Activated effector memory CD4-positive, alpha-beta T cell treated with anti-CD3 and anti-CD28 coated beads, Interleukin-2, amount 50 U/mL, for 16 hours (primary cell): ENCODE results near the gene DOP1A.
"Not testable (repeated sequence)": the region's sequence is repeated elsewhere in the genome, so short reads cannot be mapped to it uniquely, and the experiment has no call there.

Experiments used
- DNase-seq: peaks from one replicate; pipeline ENCODE4 v3.0.0-alpha.2; 2020

The DOP1A gene

DNA sequence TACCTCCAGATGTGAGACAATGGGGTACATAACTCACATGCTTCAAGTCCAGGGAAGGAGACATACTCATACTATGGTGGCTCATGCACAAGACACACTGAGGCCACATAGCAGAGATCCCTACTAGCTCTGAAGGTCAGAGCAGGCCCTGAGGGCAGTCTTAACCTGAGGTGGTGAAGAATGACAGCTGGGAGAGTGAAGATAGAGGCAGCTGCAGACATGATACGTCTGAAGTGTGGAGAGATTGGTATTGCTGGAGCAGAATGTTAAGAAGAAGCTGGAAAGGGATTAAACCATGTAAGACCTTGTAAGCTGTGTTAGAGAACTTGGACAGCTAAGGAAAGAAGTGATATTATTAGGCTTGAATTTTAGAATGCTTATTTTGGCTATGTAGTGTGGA, 92.7 kb downstream of the DOP1A start:
- no peak for DNase-seq

DNA sequence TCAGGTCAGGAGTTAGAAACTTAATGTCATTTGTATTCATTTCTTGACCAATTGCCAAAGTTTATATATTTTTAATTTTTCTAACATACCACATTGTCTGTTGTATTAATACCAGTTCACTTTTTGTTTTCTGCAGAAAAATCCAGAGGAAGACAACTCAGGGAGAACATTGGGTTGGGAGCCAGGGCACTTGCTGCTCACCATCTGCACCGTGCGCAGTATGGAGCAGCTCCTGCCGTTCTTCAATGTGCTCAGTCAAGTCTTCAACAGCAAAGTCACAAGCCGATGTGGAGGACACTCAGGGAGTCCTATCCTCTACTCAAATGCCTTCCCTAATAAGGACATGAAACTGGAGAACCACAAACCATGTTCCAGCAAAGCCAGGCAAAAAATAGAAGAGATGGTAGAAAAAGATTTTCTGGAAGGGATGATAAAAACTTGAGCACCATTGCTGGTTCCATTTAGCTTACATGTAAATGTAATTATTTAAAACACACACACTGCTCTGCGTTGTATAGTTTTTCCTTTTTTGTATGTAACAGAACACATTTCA, 100.3 kb downstream of the DOP1A start:
- no peak for DNase-seq

DNA sequence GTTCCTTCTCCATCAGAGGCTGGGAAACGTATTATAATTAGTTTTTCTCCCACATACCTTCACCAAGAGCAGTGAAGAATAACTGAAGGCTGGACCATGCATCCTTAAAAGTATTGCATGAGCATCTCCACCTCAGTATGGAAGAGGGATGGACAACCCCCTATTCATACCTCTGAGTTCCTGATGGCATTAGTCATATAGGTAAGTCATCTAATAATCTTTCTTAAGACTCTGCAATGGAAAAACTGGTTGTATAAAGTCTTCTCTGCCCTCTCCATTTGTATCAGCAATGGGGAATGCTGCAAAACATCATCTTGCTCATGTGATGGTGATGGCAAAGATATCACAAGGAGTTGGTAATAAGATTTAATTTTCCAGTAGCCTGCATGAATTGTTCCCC, 101.1 kb downstream of the DOP1A start:
- DNase-seq: no peak

DNA sequence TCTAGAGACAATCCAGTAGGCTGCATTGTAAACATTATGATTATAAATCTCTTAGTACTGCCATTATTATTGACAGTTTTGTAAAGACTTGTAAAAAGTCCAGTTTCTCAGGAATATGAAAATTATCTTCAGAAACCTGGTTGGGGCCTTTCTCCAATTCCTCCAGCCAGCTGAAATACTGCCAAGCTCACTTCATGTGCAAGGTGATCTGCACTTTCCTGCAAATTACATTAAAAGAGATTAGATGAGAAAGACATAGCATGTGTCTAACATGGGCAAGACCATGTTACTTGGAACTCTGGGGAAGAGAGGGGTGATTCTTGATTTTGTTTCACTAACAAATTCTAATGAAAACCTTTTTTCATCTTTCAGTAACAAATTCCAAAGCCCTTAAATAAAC, 101.6 kb downstream of the DOP1A start:
- DNase-seq: no peak

DNA sequence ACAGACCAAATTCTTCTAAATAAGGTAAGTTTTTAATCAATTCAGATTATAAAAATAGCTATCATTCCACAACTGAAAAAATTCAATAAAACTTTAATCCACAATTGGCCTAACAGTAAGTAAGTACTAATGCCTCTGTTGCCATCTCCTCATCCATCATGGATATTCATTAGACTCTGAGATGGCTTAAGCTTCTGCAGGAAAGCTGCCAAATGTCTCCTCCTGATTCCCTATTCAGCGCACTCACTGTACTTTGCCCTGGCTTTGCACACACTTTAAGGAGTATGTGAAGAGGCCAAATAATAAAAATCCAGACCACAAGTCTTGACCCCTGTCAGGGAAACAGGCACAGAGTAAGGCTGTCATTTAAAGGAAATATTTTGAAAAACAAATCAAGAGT, 102.0 kb downstream of the DOP1A start:
- no peak for DNase-seq

DNA sequence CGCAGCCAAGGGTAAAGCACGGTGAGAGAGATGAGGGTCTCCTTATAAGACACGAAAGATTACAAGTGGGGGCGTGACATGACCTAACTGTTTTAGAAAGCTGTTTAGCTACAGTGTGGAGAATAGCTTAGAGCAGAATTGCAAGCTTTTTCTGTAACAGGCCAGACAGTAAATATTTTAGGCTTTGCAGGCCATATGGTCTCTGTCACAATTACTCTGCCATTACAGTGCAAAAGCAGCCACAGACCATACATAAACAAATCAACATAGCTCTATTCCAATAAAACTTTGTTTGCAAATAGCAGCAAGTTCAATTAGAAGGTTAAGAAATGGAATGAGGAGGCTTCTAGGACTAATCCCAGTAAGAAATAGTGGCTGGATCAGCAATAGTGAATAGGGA, 108.8 kb downstream of the DOP1A start:
- DNase-seq: no peak

DNA sequence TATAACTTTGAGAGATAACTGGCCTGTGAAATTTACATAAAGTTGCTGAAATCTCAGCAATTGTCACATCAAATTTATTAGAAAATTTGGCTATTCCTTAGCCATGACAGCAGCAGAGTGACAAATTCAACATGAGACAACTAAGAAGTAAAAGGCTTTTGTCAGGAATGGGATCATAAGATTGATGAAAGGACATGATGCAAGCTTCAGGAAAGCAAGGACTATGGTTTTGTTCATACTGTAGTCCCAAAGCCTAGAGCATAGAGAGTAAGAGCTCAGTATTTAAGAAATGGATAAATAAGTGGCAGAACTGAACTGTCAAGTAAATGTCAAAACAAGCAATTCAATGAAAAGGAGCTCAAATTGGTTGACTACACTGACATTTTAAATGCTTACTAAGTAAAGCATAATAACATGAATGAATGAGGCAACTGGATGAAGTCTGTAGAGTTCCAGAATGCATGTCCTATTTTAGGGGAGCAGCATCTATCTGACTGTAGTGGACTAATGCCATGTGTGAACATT, 113.0 kb downstream of the DOP1A start:
- no peak for DNase-seq

DNA sequence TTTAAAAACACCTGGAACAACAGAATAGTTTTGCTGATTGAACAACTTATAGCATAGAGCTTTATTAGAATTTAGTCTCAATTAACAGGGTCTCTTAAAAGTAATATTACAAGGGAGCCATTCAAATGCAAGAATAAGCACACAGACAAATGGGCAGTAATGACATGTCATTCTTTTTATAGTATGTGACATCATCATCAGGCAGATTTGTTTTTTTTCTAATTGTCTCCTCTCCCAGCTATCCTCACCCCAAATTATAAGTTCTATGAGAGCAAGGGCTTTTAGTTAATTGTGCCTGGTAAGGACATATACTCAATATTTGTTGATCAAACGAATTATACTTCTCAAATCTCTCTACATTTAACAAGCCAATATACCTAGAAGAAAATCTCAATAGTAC, 114.6 kb downstream of the DOP1A start:
- no peak for DNase-seq

DNA sequence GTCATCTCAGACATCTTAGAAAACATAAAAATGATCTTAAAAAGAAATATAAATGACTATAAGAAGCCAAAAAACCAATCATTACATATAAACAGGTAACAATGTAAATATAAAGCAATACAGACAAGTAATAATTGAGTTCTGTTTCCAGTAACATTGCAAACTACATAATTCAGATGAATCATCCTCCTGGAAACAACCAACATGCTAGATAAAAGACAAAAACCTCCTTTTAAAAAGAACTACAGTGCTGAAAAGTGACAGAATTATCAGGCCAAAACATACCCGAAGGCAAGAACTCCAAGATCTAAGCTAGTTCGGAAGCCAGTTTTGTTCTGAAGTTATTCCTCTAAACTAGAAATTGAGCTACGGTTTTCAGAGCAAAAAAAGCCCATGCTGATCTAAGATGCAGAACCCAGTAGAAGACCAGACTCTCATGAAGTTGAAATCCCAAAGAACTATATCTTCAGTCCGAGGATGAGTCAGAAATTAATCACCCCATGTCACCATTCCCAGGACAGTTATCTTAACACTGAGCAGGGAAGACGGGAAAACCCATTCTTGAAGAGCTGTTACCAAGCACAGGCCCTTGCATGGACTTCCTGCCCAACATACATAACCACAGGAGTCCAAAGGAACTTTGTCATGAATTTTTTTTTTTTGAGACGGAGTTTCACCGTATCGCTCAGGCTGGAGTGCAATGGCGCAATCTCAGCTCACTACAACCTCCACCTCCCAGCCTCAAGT, 115.8 kb downstream of the DOP1A start:
- no peak for DNase-seq

DNA sequence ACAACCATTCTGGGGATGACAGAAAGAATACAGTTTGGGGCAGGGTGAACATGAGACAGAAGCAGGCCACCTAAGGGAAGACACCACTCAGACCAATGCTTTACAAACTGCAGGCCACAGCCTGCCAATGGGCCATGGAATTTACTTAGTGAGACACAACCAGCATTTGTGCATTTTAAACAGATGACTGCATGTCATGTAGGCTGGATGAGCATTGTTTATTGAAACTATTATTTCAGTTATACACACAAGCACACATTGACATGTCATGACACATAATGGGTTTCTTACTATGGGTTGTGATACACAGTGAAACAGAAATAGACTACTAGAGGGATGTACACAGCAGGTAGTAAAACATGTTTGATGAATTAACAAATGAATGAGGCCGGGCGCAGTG, 117.6 kb downstream of the DOP1A start:
- DNase-seq: no peak

DNA sequence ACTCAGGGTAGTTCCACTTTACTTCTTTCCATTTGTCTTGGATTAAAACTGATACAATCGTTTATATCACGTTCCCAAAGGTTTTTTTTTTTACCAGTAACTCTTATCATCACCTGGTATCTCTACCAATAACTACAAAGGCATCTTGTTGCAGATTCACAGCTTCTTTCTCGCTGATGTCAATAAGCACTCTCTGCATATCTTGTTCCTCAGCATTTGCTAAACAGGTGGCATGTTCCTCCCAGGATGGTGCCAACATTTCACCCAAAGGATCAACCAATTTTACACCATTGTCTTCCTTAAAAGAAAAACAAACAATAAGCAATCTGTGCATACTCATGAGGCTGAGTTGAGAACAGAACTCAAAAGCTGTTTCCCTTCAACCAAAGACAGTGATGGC, 121.0 kb downstream of the DOP1A start:
- DNase-seq: no peak

DNA sequence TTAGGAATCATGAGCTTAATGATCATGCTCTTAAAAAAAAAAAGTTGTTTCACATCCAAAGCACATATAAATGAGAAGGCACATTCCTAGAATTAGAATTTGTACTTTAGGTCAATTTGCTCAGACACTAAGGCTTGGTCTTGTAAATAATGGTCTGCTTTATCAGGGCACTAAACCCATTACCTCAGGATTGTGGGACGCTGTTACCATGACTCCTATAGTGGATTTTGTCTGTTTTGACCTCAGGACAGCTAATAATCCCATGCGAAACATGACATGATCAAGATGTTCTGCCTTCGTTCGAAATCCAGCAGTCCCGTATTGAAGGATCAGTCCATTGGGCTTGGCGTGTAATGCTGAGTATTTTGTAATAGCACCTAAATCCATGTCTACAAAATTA, 123.2 kb downstream of the DOP1A start:
- no peak for DNase-seq

DNA sequence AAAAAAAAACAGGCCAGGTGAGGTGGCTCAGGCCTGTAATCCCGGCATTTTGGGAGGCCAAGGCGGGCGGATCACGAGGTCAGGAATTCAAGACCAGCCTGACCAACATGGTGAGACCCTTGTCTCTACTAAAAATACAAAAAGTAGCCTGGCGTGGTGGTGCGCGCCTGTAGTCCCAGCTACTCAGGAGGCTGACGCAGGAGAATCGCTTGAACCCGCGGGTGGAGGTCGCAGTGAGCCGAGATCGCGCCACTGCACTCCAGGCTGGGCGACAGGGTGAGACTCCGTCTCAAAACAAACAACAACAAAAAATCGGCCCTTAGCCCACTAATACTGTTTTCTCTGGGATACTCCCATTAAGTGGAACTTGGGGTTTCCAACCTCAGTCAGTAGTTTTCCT, 124.5 kb downstream of the DOP1A start:
- not testable (repeated sequence) for DNase-seq

DNA sequence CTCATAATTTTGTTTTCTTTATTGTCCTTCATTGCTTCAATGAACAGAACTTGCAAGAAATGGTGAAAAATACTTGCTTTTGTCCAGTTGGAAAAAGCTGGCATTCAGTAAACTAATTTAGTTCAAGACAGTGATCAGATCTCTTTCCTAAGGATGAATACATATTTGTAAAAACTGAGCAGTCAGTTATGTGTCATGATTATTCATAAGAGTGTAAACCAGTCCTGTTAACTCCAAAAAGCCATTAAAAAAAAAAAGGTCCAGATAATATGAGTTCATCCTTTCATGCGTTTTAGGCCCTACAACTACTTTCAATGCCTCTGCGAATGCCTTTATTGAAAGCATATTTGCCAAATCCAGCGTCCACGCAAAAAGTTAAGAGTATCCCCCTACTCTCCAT, 125.0 kb downstream of the DOP1A start:
- no peak for DNase-seq

DNA sequence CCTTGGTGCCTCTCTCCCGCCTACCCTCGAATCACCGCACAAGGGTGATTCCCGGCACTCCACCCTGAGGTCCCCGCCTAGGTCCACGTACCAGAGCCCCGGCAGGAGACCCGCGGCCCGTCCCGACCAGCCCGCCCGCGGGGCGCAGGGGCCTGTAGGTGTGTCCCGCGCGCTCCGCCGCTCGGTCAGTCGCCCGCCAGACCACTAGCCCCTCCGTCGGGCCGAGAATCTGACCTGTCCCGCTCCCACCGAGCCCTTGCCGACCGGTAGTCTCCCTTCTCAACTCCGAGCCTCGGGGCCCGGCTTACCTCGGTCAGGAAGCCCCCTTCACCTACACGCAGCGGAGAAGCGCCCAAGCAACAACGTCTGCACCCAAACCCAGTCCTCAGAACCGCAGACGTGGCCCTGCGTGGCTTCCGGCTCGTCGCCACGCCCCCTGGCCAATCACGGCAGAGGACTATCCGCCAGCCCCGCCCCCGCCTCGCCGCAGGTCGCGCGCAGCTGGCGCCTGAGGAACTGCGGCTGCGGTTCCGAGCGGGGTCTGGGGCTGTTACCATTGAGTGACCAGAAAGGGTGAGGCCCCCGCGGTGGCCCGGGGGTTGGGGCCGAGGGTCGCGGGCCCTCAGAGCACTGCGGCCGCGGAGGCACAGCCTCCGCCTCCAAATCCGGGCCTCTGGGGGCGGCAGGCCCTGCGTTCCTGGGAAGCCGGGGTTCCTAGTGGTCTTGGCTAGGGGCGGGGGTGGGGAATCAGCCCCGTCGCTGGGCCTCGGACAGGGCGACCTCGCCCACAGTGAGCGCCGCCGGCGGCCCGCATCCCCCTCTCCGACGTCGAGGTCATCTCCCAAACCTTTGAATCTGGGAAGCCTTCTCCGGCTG, 125.6 kb downstream of the DOP1A start, which contains the start of the genes PGM3 and RWDD2A:
Gene PGM3, minus strand, starts transcription at position 395 of the 876 bp plus-strand sequence. CDS start 2,253 bp downstream, outside the sequence.
Gene RWDD2A, plus strand, starts transcription at position 487 of the 876 bp plus-strand sequence. CDS start 1,095 bp downstream, outside the sequence.
- peak; percentile 96 for DNase-seq

DNA sequence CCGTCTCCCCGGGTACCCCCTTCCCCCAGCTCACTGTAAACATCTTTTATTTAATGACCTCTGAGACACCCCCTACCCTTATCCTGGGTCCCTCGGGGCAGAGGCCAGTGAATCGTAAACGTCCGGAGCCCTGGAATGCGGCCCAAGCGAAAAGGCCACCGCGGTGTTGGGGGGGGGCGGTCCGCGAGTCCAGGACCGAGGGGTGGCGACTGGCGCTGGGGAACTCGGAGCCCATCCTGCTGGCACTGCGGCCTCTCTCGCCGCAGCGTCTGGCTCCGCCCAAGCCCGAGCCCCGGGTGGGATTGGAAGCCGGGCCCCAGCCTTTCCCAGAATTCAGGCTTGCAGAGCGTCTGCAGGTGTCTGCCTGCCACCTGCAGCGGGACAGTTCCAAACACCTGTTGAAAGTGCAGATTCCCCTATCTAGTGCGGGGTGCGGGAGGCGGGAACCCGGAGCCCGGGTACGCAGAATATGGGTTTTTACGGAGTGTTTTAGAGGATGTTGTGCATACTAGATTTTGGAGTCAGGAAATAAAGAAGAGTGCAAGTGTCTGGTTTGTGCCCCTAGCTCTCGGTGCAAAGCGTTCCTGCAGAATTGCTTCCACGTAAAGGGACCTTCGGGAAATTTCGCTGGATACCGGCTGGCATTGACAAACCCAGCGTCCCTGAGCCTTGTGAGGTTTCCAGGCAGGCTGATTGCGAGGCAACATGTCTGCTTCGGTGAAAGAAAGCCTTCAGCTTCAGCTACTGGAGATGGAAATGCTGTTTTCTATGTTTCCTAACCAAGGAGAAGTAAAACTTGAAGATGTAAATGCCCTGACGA, 126.5 kb downstream of the DOP1A start:
- peak; percentile 73 for DNase-seq

DNA sequence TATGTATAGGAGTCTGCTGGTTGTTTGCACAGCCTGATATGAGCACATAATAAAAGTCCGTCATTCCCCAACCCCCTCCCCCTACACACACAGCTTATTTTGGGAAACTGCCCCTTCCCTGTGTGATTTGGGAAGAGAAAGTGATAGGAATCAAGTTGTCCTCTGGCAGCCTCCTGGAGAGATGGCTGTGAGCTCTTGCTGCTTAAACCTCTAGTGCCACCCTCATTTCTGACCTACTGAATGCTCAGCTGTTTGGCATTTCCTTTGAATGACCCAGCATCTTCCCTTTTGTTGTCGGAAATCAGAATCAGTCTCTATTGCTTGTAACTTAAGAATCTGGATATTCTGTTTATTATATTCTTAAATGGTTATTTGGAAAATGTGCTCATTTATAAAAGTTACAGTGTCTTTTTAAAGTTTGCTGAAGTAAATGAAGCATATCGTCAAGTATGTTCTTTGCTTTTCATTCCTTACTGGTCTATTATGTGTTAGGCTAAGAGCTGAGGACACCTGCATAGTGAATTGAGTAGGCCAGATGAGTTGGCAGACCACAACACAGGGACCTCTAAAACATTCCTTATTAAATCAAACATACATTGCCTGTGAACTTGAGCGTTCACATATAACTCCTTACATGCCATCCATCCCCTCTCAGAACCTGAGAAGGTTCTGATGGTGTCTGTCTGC, 131.2 kb downstream of the DOP1A start:
- no peak for DNase-seq

DNA sequence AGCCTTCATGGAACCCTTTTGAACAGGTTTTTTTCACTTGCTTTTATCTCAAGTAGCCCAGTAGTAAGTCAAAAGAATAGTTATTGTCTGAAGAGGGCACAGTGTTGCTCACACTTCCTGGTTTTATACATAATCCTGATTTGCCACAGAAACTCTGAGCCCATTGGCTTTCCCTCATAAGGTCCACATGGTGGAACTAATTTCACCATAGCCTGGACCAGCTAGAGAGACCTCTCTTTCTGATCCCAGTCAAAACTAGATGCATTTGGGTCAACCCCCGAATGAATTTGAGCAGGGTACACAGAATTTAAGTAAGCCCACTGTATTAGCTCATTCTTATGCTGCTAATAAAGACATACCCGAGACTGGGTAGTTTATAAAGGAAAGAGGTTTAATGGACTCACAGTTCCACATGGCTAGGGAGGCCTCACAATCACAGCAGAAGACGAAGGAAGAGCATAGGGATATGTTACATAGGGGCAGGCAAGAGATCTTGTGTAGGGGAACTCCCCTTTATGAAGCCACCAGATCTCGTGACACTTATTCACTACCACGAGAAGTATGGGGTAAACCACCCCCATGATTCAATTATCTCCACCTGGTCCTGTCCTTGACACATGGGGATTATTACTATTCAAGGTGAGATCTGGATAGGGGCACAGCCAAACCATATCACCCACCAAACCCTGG, 131.8 kb downstream of the DOP1A start:
- no peak for DNase-seq

DNA sequence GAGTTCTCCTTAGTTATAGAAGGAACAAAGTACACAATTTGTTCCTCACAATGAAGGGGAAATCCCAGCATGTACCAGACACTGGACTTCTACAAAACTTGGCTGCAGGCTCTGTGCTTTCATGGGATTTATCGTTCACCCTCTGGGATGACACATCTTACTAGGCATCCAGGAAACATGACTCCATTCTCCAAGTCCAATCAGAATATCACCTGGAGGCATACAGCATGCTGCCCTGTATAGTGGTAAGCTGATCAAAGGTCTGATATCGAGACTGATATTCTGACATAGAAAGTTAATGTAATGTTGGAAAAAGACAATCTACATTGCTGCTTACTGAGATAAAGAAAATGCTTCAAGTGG, 132.4 kb downstream of the DOP1A start:
- DNase-seq: no peak

DNA sequence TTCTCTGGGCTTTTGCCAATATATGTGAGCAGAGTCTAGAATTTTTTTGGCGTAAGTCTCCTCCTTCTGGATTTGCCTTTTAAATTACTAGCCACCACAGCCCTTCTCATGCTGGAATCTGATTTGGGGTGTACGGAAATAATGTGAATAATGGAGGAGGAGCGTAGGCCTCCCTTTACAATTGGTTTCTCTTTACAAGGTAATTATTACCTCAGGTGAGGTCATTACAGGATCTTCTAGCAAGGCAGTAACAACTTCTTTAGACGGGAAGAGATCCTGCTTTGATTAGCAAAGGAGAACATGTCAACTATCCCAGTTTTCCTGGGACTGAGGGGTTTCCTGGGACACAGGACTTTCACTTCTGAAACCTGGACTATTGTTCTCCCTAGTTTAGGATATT, 134.6 kb downstream of the DOP1A start:
- DNase-seq: no peak
